GM23338 (cell line): ENCODE measurements around the gene STK32C. TPM values are rescaled to one million over a fixed set of nuclear protein-coding genes. Genes with fewer than 3 reads are reported as not detected.

Experiments used
- ATAC-seq: fragments of 200-7000 bp; cut with Tn5 transposase; 3 replicates; pipeline ENCODE4 v1.9.1; 2020
- DNase-seq: peaks from one replicate; pipeline ENCODE4 v3.0.0-alpha.2; 2015; ENCODE audit warnings: low spot score
- H2AFZ ChIP-seq: fragments of 200-600 bp; sonication (generic); 2 replicates; pipeline ENCODE4 v1.8.0; 2016; ENCODE audit warnings: antibody characterized with exemption, mild to moderate bottlenecking, moderate library complexity
- H3F3A ChIP-seq: fragments of 200-600 bp; sonication (generic); replicated peaks from 2 replicates; pipeline ENCODE4 v1.8.0; 2017; ENCODE audit warnings: antibody characterized with exemption, mixed run types, low read depth
- H3K27ac ChIP-seq: fragments of 200-600 bp; sonication (generic); 2 replicates; pipeline ENCODE4 v1.6.1; 2016; ENCODE audit warnings: low read depth
- H3K27me3 ChIP-seq: fragments of 200-600 bp; sonication (generic); 2 replicates; pipeline ENCODE4 v1.8.0; 2016; ENCODE audit warnings: mild to moderate bottlenecking, mixed run types, moderate library complexity; ENCODE audit not compliant: insufficient read depth
- H3K36me3 ChIP-seq: fragments of 200-600 bp; sonication (generic); 2 replicates; pipeline ENCODE4 v1.8.0; 2016; ENCODE audit warnings: mild to moderate bottlenecking; ENCODE audit not compliant: insufficient read depth
- H3K4me1 ChIP-seq: fragments of 200-600 bp; sonication (generic); 2 replicates; pipeline ENCODE4 v1.8.0; 2016; ENCODE audit warnings: mild to moderate bottlenecking, moderate library complexity; ENCODE audit not compliant: insufficient read depth
- H3K4me2 ChIP-seq: fragments of 200-600 bp; sonication (generic); 2 replicates; pipeline ENCODE4 v1.7.1; 2017; ENCODE audit warnings: mixed run types
- H3K4me3 ChIP-seq: fragments of 200-600 bp; sonication (generic); 2 replicates; pipeline ENCODE4 v1.6.1; 2016; ENCODE audit warnings: mixed run types
- H3K79me2 ChIP-seq: fragments of 200-600 bp; sonication (generic); replicated peaks from 2 replicates; pipeline ENCODE4 v1.8.0; 2017; ENCODE audit warnings: mild to moderate bottlenecking; ENCODE audit not compliant: insufficient read depth
- H3K9me2 ChIP-seq: fragments of 200-600 bp; sonication (generic); 2 replicates; pipeline ENCODE4 v1.8.0; 2017; ENCODE audit not compliant: insufficient read depth
- H4K20me1 ChIP-seq: fragments of 200-600 bp; sonication (generic); replicated peaks from 2 replicates; pipeline ENCODE4 v1.8.0; 2017; ENCODE audit warnings: mild to moderate bottlenecking; ENCODE audit not compliant: insufficient read depth
- H3K27ac Mint-ChIP-seq: 2 replicates; pipeline ENCODE4 v1.8.0; 2020; ENCODE audit warnings: inconsistent platforms, mild to moderate bottlenecking, moderate library complexity, mixed read lengths
- H3K27me3 Mint-ChIP-seq: 3 replicates; pipeline ENCODE4 v1.8.0; 2022; ENCODE audit warnings: low read depth, mild to moderate bottlenecking, moderate library complexity, mixed read lengths, inconsistent platforms; ENCODE audit not compliant: insufficient read depth, poor library complexity
- H3K36me3 Mint-ChIP-seq: 3 replicates; pipeline ENCODE4 v1.8.0; 2021; ENCODE audit warnings: low read depth, mild to moderate bottlenecking, inconsistent platforms, moderate library complexity, mixed read lengths
- H3K4me1 Mint-ChIP-seq: 3 replicates; pipeline ENCODE4 v1.8.0; 2020; ENCODE audit warnings: mild to moderate bottlenecking, inconsistent platforms, mixed read lengths
- H3K4me3 Mint-ChIP-seq: 3 replicates; pipeline ENCODE4 v1.8.0; 2021; ENCODE audit warnings: moderate library complexity, mild to moderate bottlenecking, inconsistent platforms, mixed read lengths
- H3K9me3 Mint-ChIP-seq: 3 replicates; pipeline ENCODE4 v1.8.0; 2020; ENCODE audit warnings: moderate library complexity, mild to moderate bottlenecking, inconsistent platforms, mixed read lengths
- CREB1 ChIP-seq: fragments of 250-450 bp; sonication (Bioruptor Pico); IDR thresholded peaks from 2 replicates; pipeline ENCODE4 v1.5.0; 2020; ENCODE audit warnings: low read depth, mild to moderate bottlenecking, moderate library complexity
- CTCF ChIP-seq, 2 experiments: fragments of 200-600 bp in 1 of 2; sonication (generic) in 1 of 2; conservative IDR thresholded peaks; 2 replicates each; pipeline versions ENCODE4 v1.5.1 to v1.6.1; 2016 to 2017; ENCODE audit warnings: antibody characterized with exemption in 2 of 2, low read depth in 2 of 2, mild to moderate bottlenecking in 2 of 2, moderate library complexity in 1 of 2
- ETS1 ChIP-seq: IDR thresholded peaks from 2 replicates; pipeline ENCODE4 v1.6.1; 2016; ENCODE audit warnings: antibody characterized with exemption
- EZH2 ChIP-seq: fragments of 200-600 bp; sonication (generic); IDR thresholded peaks from one replicate; pipeline ENCODE4 v1.8.0; 2017; ENCODE audit warnings: antibody characterized with exemption, mild to moderate bottlenecking, low read depth; ENCODE audit not compliant: unreplicated experiment
- EZH2phosphoT487 ChIP-seq: fragments of 200-600 bp; sonication (generic); IDR thresholded peaks from one replicate; pipeline ENCODE4 v1.8.1; 2018; ENCODE audit warnings: antibody characterized with exemption; ENCODE audit not compliant: unreplicated experiment
- JUNB ChIP-seq: IDR thresholded peaks from one replicate; pipeline ENCODE4 v1.6.1; 2016; ENCODE audit warnings: antibody characterized with exemption; ENCODE audit not compliant: unreplicated experiment
- NANOG ChIP-seq: IDR thresholded peaks from 2 replicates; pipeline ENCODE4 v1.6.1; 2016; ENCODE audit warnings: antibody characterized with exemption, borderline replicate concordance
- REST ChIP-seq: IDR thresholded peaks from one replicate; pipeline ENCODE4 v1.6.1; 2018; ENCODE audit warnings: antibody characterized with exemption; ENCODE audit not compliant: unreplicated experiment
- STAT1 ChIP-seq: IDR thresholded peaks from one replicate; pipeline ENCODE4 v1.6.1; 2016; ENCODE audit warnings: antibody characterized with exemption; ENCODE audit not compliant: unreplicated experiment
- ZNF114 ChIP-seq: fragments of 250-450 bp; sonication (Bioruptor Pico); IDR thresholded peaks from 2 replicates; pipeline ENCODE4 v1.5.0; 2020; ENCODE audit warnings: mild to moderate bottlenecking, moderate library complexity
- ZNF331 ChIP-seq: fragments of 250-450 bp; sonication (Bioruptor Pico); IDR thresholded peaks from 2 replicates; pipeline ENCODE4 v1.5.0; 2020; ENCODE audit warnings: low read depth, mild to moderate bottlenecking, moderate library complexity
- ZNF462 ChIP-seq: fragments of 250-450 bp; sonication (Bioruptor Pico); IDR thresholded peaks from 2 replicates; pipeline ENCODE4 v1.5.0; 2020; ENCODE audit warnings: mild to moderate bottlenecking, moderate library complexity
- polyA plus RNA-seq: library from polyadenylated mRNA; unstranded; fragments of >200 nt; fragmentation: Nextera tagmentation; extraction: Ambion mirVana; gene quantifications from 2 replicates; pipeline ENCODE4 v1.2.1, GENCODE V29; 2016
- total RNA-seq: library from RNA; depleted of rRNA; stranded (reverse); fragments of >200 nt; shearing (Covaris generic); gene quantifications from 2 replicates; pipeline ENCODE4 v1.2.3, GENCODE V29; 2014

The STK32C gene
- total and polyA plus RNA-seq, 2 experiments from 2014 or later: 10.2 to 20.5 TPM

- TF ChIP-seq ZNF462 (CRISPR knock-in tag) (no peak), NANOG (no peak), ZNF114 (no peak), EZH2phosphoT487 (no peak), ZNF331 (no peak), JUNB (no peak), ETS1 (no peak), EZH2 (no peak), STAT1 (no peak)
Observed at GRCh38 chr10:132181691-132182425, 125.9 kb downstream of the STK32C start (continued).

- no peak overlapping the region for H3K4me3 Mint-ChIP-seq
- H2AFZ ChIP-seq: no peak overlapping the region
- ATAC-seq: no peak
- TF ChIP-seq ZNF114: no peak
- no peak for TF ChIP-seq CREB1
- TF ChIP-seq STAT1: no peak
- no peak for TF ChIP-seq NANOG
- no peak for TF ChIP-seq REST
- TF ChIP-seq EZH2: no peak
- TF ChIP-seq EZH2phosphoT487: no peak
- no peak for TF ChIP-seq CTCF (conservative IDR thresholded peaks at IDR 0.05; ENCODE audit: low read depth in 2 of 2)
Observed at GRCh38 chr10:132180736-132181135, 127.0 kb downstream of the STK32C start.

More at GRCh38 chr10:132180736-132181135, 127.0 kb downstream of the STK32C start:
- Histone ChIP-seq H3K4me3 (no peak overlapping the region), H3K4me1 (no peaks in the 10 kb centered on the region), H3K27ac (no peak overlapping the region), H3K79me2 (no peaks in the 10 kb centered on the region), H4K20me1 (no peaks in the 10 kb centered on the region), H3K9me2 (no peaks in the 10 kb centered on the region), H3K36me3 (no peaks in the 10 kb centered on the region), H3F3A (no peaks in the 10 kb centered on the region), H3K27me3 (peaks cover 17% of the 10 kb centered on the region), H3K4me2 (no peak overlapping the region)
- H3K27ac Mint-ChIP-seq: no peak overlapping the region
- no peak for DNase-seq
- H3K4me1 Mint-ChIP-seq: peaks cover 11% of the 10 kb centered on the region
- peaks cover 23% of the 10 kb centered on the region for H3K27me3 Mint-ChIP-seq
- no peaks in the 10 kb centered on the region for H3K36me3 Mint-ChIP-seq
- H3K9me3 Mint-ChIP-seq: no peaks in the 10 kb centered on the region; the same call in 2 of the 3 replicates
